ENCODE measurements around the gene PPA1. TPM values are rescaled to one million over a fixed set of nuclear protein-coding genes. Genes with fewer than 3 reads are reported as not detected.
"Not testable (repeated sequence)": the region's sequence is repeated elsewhere in the genome, so short reads cannot be mapped to it uniquely, and the experiment has no call there.

PPA1 gene
- total and polyA plus RNA-seq, 8 donors = 18.1 to 217 (median 125) TPM

DNA sequence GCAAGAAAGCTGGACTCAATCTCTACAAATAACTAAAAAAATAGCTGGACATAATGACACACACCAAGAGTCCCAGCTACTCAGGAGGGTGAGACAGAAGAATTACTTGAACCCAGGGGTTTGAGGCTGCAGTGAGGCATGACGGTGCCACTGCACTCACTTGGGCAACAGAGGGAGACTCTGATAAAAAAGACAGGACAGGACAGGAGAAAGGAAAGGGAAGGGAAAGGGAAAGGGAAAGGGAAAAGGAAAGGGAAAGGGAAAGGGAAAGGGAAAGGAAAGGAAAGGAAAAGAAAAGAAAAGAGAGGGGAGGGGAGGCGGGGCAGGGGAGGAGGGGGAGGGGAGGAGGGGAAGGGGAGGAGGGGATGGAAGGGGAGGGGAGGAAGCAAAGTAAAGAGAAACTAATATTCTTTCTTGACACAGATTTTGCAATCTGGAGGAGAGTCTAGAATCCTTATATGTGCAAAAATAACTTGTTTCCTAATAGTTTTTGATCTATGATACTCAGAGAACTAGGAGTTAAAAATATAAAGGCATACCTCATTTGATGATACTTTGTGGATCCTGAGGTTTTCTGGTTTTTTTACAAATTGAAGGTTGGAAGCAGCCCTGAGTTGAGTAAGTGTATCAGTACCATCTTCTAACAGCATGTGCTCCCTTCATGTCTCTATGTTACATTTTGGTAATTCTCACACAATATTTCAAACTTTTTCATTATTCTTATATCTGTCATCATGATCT is 70.9 kb downstream of the PPA1 start:
- no peaks in the 10 kb centered on the region for H3K27me3 ChIP-seq
- H3K4me3 ChIP-seq = no peak overlapping the region
- TF ChIP-seq POLR2AphosphoS5 (IDR thresholded peaks at IDR 0.05) = no peak
- no peak for TF ChIP-seq EP300 (IDR thresholded peaks at IDR 0.05)
- no peak for TF ChIP-seq POLR2A (IDR thresholded peaks at IDR 0.05)
- no peak for TF ChIP-seq CTCF (IDR thresholded peaks at IDR 0.05)
- peaks cover 6 to 53% (median 49%) of the 10 kb centered on the region in 4 donors for H3K36me3 ChIP-seq
- WGBS, 5 donors = 73 to 94% (median 92%) methylated on average over 1 to 2 of the region's 2 CpGs
- no peak for DNase-seq
- peaks cover 32 to 77% (median 48%) of the 10 kb centered on the region in 4 donors for H3K4me1 ChIP-seq
- intact Hi-C loops (cut with DNase I; ENCODE audit: low total_unique reads) = no loop called here
- no peaks in the 10 kb centered on the region for H3K9me3 ChIP-seq
- peak overlapping the region in 2 of 5 donors; percentile 25 to 28 for H3K27ac ChIP-seq

- Histone ChIP-seq H3K27me3 (no peaks in the 10 kb centered on the region), H3K9me3 (no peaks in the 10 kb centered on the region), H3K27ac (no peak overlapping the region), H3K36me3 (peaks cover 17 to 62% (median 58%) of the 10 kb centered on the region in 4 donors), H3K4me1 (peaks cover 21 to 68% (median 36%) of the 10 kb centered on the region in 4 donors), H3K4me3 (no peak overlapping the region)
- intact Hi-C loops (cut with DNase I; ENCODE audit: low total_unique reads) = no loop called here
- TF ChIP-seq POLR2AphosphoS5 (IDR thresholded peaks at IDR 0.05) (no peak), POLR2A (IDR thresholded peaks at IDR 0.05) (no peak), CTCF (IDR thresholded peaks at IDR 0.05) (no peak)
- no peak for DNase-seq
- 21 to 48% (median 35%) methylated on average over 1 of the region's 1 CpG for WGBS, 5 donors
Measured at GRCh38 chr10:70160798-70161197, 72.4 kb downstream of the PPA1 start.

- H3K27me3 ChIP-seq; DNase-seq; H3K27ac ChIP-seq; H3K4me3 ChIP-seq; intact Hi-C loops (cut with DNase I; ENCODE audit: low total_unique reads); H3K9me3 ChIP-seq: not testable (repeated sequence)
- 31 to 93% (median 91%) methylated on average over 3 of the region's 3 CpGs for WGBS, 5 donors
- Histone ChIP-seq H3K4me1 (peaks cover 19 to 61% (median 32%) of the 10 kb centered on the region in 4 donors), H3K36me3 (peaks cover 26 to 74% (median 68%) of the 10 kb centered on the region in 4 donors)
Measured at GRCh38 chr10:70159366-70159765, 73.9 kb downstream of the PPA1 start.

DNA sequence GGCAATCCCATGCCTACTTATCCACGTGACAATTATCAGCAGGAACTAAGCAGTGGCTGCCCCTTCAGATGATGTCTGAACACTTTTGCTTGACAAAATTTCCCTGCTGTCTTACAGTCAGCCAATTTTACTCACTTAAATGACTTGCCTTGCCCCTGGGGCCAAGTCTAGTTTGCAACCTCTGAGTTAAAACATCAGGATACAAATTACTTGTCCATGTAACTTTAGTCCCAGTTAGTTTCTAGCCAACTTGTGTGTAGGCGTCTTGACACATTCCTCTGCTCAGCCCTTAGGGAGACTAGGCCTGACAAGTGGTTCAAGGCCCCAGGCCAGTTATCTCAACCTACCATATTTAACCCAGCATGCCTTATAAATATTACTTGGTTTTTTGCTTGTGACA is 75.1 kb downstream of the PPA1 start:
- Histone ChIP-seq H3K4me3 (no peak overlapping the region), H3K36me3 (peaks cover 36 to 84% (median 80%) of the 10 kb centered on the region in 4 donors), H3K27ac (no peak overlapping the region), H3K9me3 (no peaks in the 10 kb centered on the region), H3K27me3 (no peaks in the 10 kb centered on the region), H3K4me1 (peaks cover 8 to 48% (median 23%) of the 10 kb centered on the region in 4 donors)
- no peak for TF ChIP-seq EP300 (IDR thresholded peaks at IDR 0.05)
- no peak for DNase-seq
- 63 to 82% (median 73%) methylated on average over 2 of the region's 2 CpGs for WGBS, 5 donors
- intact Hi-C loops (cut with DNase I; ENCODE audit: low total_unique reads) = no loop called here

- H3K36me3 ChIP-seq = peaks cover 61 to 99% (median 93%) of the 10 kb centered on the region in 4 donors
Measured at GRCh38 chr10:70155255-70155838, 77.9 kb downstream of the PPA1 start.

More at GRCh38 chr10:70155255-70155838, 77.9 kb downstream of the PPA1 start:
- WGBS, 5 donors = 48 to 72% (median 55%) methylated on average over 3 of the region's 3 CpGs
- Histone ChIP-seq H3K9me3 (no peaks in the 10 kb centered on the region), H3K4me1 (peaks cover 0 to 21% (median 5%) of the 10 kb centered on the region in 4 donors), H3K27me3 (no peaks in the 10 kb centered on the region), H3K4me3 (no peak overlapping the region), H3K27ac (no peak overlapping the region)
- intact Hi-C loops (cut with DNase I; ENCODE audit: low total_unique reads) = no loop called here
- TF ChIP-seq POLR2AphosphoS5 (IDR thresholded peaks at IDR 0.05) = no peak
- TF ChIP-seq CTCF (IDR thresholded peaks at IDR 0.05) = no peak
- no peak for TF ChIP-seq EP300 (IDR thresholded peaks at IDR 0.05)
- DNase-seq = no peak

Small RNA genes lying within 50 kb of the gene (small RNA-seq; reads per million reads assigned to genes)
- 0 reads per million in 4 donors for gene RPS25P9

Other genes starting within 250 kb of the PPA1 start
- gene MACROH2A2, start 180.6 kb downstream of the PPA1 start, total RNA-seq = 10 to 100 TPM in 2 of 5 donors, 1 to 10 TPM in 3; 6.7 to 19.3 (median 9.8) TPM
- gene MACROH2A2, start 180.6 kb downstream of the PPA1 start, polyA plus RNA-seq = 10 to 100 TPM in 1 of 3 donors, 1 to 10 TPM in 2; 7.7 to 12.7 (median 9.8) TPM
- gene AIFM2, start 100.6 kb downstream of the PPA1 start, total RNA-seq = 10 to 100 TPM in 1 of 5 donors, 1 to 10 TPM in 4; 4.5 to 12.9 (median 5.8) TPM
- gene AIFM2, start 100.6 kb downstream of the PPA1 start, polyA plus RNA-seq = 10 to 100 TPM in 2 of 3 donors, 1 to 10 TPM in 1; 6.3 to 14.5 (median 10.6) TPM
- gene TYSND1, start 86.7 kb downstream of the PPA1 start, total RNA-seq = 10 to 100 TPM in 1 of 5 donors, 1 to 10 TPM in 4; 1.2 to 79.4 (median 3.9) TPM
- gene TYSND1, start 86.7 kb downstream of the PPA1 start, polyA plus RNA-seq = 10 to 100 TPM in 1 of 3 donors, 1 to 10 TPM in 2; 4.8 to 16.3 (median 5.5) TPM
- 100 to 1,000 TPM in 1 of 5 donors, 10 to 100 TPM in 3, 1 to 10 TPM in 1; 8.7 to 178 (median 48.0) TPM for gene SAR1A, start 62.9 kb downstream of the PPA1 start, total RNA-seq
- 10 to 100 TPM; 23.2 to 31.0 (median 30.0) TPM for gene SAR1A, start 62.9 kb downstream of the PPA1 start, polyA plus RNA-seq
- gene NPFFR1, start 50.6 kb upstream of the PPA1 start, total RNA-seq = under 1 TPM in 2 of 5 donors, not detected in 3; under 0.01 to 0.45 TPM
- gene NPFFR1, start 50.6 kb upstream of the PPA1 start, polyA plus RNA-seq = under 1 TPM in 1 of 3 donors, not detected in 2; 0.05 TPM
- gene LRRC20, start 149.2 kb upstream of the PPA1 start, total RNA-seq = 10 to 100 TPM in 1 of 5 donors, 1 to 10 TPM in 3, under 1 TPM in 1; 0.29 to 47.8 (median 2.3) TPM
- gene LRRC20, start 149.2 kb upstream of the PPA1 start, polyA plus RNA-seq = 1 to 10 TPM; 3.3 to 6.1 (median 4.0) TPM
- gene EIF4EBP2, start 170.7 kb upstream of the PPA1 start, total RNA-seq = 10 to 100 TPM; 24.0 to 74.7 (median 64.3) TPM
- 10 to 100 TPM; 18.9 to 43.2 (median 32.4) TPM for gene EIF4EBP2, start 170.7 kb upstream of the PPA1 start, polyA plus RNA-seq
- not detected for gene NODAL, start 208.3 kb upstream of the PPA1 start, total RNA-seq
- gene NODAL, start 208.3 kb upstream of the PPA1 start, polyA plus RNA-seq = not detected
- gene PALD1, start 245.3 kb upstream of the PPA1 start, total RNA-seq = 10 to 100 TPM in 2 of 5 donors, 1 to 10 TPM in 3; 3.6 to 25.1 (median 8.1) TPM
- gene PALD1, start 245.3 kb upstream of the PPA1 start, polyA plus RNA-seq = 1 to 10 TPM; 2.4 to 3.0 (median 2.7) TPM

Data from stomach (tissue), 9 donors.